GM12801 (cell line): ENCODE measurements around the gene GOPC.

Experiments
- CTCF ChIP-seq: IDR thresholded peaks from one replicate; pipeline ENCODE4 v1.5.1; 2011; ENCODE audit warnings: control low read depth; ENCODE audit not compliant: insufficient read length; ENCODE audit errors: extremely low read depth

The GOPC gene

GRCh38 chr6:117602899-117603588 lies 733 bp upstream of the GOPC start:
- no peak for TF ChIP-seq CTCF

GRCh38 chr6:117601811-117602150 lies 530 bp downstream of the GOPC start:
- TF ChIP-seq CTCF, result no peak

- no peak for TF ChIP-seq CTCF
Observed at GRCh38 chr6:117600008-117600743, 2.1 kb downstream of the GOPC start.

GRCh38 chr6:117597755-117598154 lies 4.6 kb downstream of the GOPC start:
- TF ChIP-seq CTCF, result no peak

- TF ChIP-seq CTCF, result no peak
Observed at GRCh38 chr6:117595099-117595923, 7.0 kb downstream of the GOPC start.

GRCh38 chr6:117592983-117593759 lies 9.1 kb downstream of the GOPC start:
- no peak for TF ChIP-seq CTCF

GRCh38 chr6:117591405-117591804 lies 10.9 kb downstream of the GOPC start:
- no peak for TF ChIP-seq CTCF
